HepG2 (cell line): ENCODE data around the gene RNF213. TPM values are rescaled to one million over a fixed set of nuclear protein-coding genes. Genes with fewer than 3 reads are reported as not detected.

ENCODE experiments used
- ATAC-seq: fragments of 200-7000 bp; cut with Tn5 transposase; 3 replicates; pipeline ENCODE4 v1.9.1; 2020; ENCODE audit warnings: mild to moderate bottlenecking, moderate library complexity
- BruUV-seq: library from RNA; stranded (reverse); fragments of 400-500 nt; replicated peaks from 2 replicates; lab custom pipeline; 2021; lab: Mats Ljungman, UMichigan
- CTCF ChIA-PET: fragments of 300-600 bp; formaldehyde crosslinking; extraction: SDS; loops from one replicate; lab custom pipeline; 2021; ENCODE audit warnings: low total read pairs, inconsistent platforms, low intra/inter-chr PET ratio; lab: Yijun Ruan, JAX
- POLR2A ChIA-PET: fragments of 350-600 bp; sonication (Branson Sonifier 250); formaldehyde crosslinking; loops from one replicate; lab custom pipeline; 2020; ENCODE audit warnings: antibody characterized with exemption, inconsistent platforms; lab: Yijun Ruan, JAX
- DNase-seq: peaks from one replicate; pipeline ENCODE4 v3.0.0-alpha.2; 2015; ENCODE audit warnings: low spot score
- FAIRE-seq: peaks from 3 replicates; lab custom pipeline; 2011; peaks lifted over from hg19 to GRCh38; lab: Jason Lieb, UNC
- H2AFZ ChIP-seq: one replicate; pipeline ENCODE4 v1.6.1; 2011; ENCODE audit warnings: low read length, inconsistent platforms
- H3K27ac ChIP-seq: fragments of 300-600 bp; 3 replicates; pipeline ENCODE4 v1.8.0; 2011; ENCODE audit warnings: mixed run types, mild to moderate bottlenecking, mixed read lengths, low read length, inconsistent platforms; ENCODE audit not compliant: insufficient read depth; ENCODE audit errors: extremely low read length
- H3K27me3 ChIP-seq, 2 experiments: fragments of 200-600 bp in 1 of 2; 2 replicates in 1 of 2; 3 replicates in 1 of 2; pipeline versions ENCODE4 v1.6.0 to v1.8.0; 2011; ENCODE audit warnings: low read length in 2 of 2, mild to moderate bottlenecking in 2 of 2, moderate library complexity in 2 of 2, inconsistent platforms in 1 of 2; ENCODE audit not compliant: insufficient read depth in 2 of 2, control insufficient read depth in 1 of 2
- H3K36me3 ChIP-seq, 2 experiments: fragments of 200-600 bp in 1 of 2; replicated peaks in 1 of 2; 2 replicates in 1 of 2; 3 replicates in 1 of 2; pipeline versions ENCODE4 v1.5.1 to v1.8.0; 2011; ENCODE audit warnings: low read length in 2 of 2, inconsistent platforms in 1 of 2; ENCODE audit not compliant: insufficient read depth in 2 of 2, control insufficient read depth in 1 of 2
- H3K4me1 ChIP-seq: 2 replicates; pipeline ENCODE4 v1.5.1; 2012; ENCODE audit warnings: low read length, inconsistent platforms; ENCODE audit not compliant: insufficient read depth
- H3K4me2 ChIP-seq: 2 replicates; pipeline ENCODE4 v1.6.0; 2011; ENCODE audit warnings: low read depth, low read length, inconsistent platforms
- H3K4me3 ChIP-seq, 3 experiments: fragments of 200-600 bp in 1 of 3; sonication (generic), shearing (Covaris generic) in 1 of 3; replicated peaks in 1 of 3; 2 replicates each; pipeline ENCODE4 v1.5.1; 2011 to 2016; ENCODE audit warnings: low read length in 3 of 3, inconsistent platforms in 2 of 3, low read depth in 2 of 3, mild to moderate bottlenecking in 2 of 3, control low read depth in 1 of 3, mixed read lengths in 1 of 3; ENCODE audit not compliant: insufficient read depth in 1 of 3
- H3K79me2 ChIP-seq: one replicate; pipeline ENCODE4 v1.6.1; 2011; ENCODE audit warnings: low read length, inconsistent platforms; ENCODE audit not compliant: insufficient read depth
- H3K9ac ChIP-seq: 2 replicates; pipeline ENCODE4 v1.6.0; 2011; ENCODE audit warnings: mild to moderate bottlenecking, low read depth, low read length, inconsistent platforms; ENCODE audit not compliant: insufficient read depth
- H3K9me3 ChIP-seq: 2 replicates; pipeline ENCODE4 v1.5.1; 2012; ENCODE audit warnings: mild to moderate bottlenecking, low read length
- H4K20me1 ChIP-seq: 2 replicates; pipeline ENCODE4 v1.6.0; 2011; ENCODE audit warnings: inconsistent platforms, mild to moderate bottlenecking, low read length, moderate library complexity; ENCODE audit not compliant: insufficient read depth
- FOSL2 ChIP-seq: sonication (generic); formaldehyde crosslinking; IDR thresholded peaks from 2 replicates; pipeline ENCODE4 v1.4.0; 2020; ENCODE audit warnings: missing genetic modification reagents
- GFI1 ChIP-seq: sonication (generic); formaldehyde crosslinking; IDR thresholded peaks from 2 replicates; pipeline ENCODE4 v1.5.0; 2020; ENCODE audit warnings: missing genetic modification reagents, mild to moderate bottlenecking, borderline replicate concordance
- MED13 ChIP-seq: sonication (generic); formaldehyde crosslinking; IDR thresholded peaks from 2 replicates; pipeline ENCODE4 v1.5.0; 2020; ENCODE audit warnings: missing genetic modification reagents
- NFKBIZ ChIP-seq: IDR thresholded peaks from 2 replicates; pipeline ENCODE4 v1.6.1; 2018; ENCODE audit warnings: missing genetic modification reagents, missing compliant biosample characterization
- PAWR ChIP-seq: sonication (generic); formaldehyde crosslinking; IDR thresholded peaks from 2 replicates; pipeline ENCODE4 v1.4.0; 2020; ENCODE audit warnings: missing genetic modification reagents, mild to moderate bottlenecking, borderline replicate concordance
- PITX1 ChIP-seq: sonication (generic); formaldehyde crosslinking; IDR thresholded peaks from 2 replicates; pipeline ENCODE4 v1.5.1; 2020; ENCODE audit warnings: mild to moderate bottlenecking, missing genetic modification reagents
- PRMT3 ChIP-seq: sonication (generic); formaldehyde crosslinking; IDR thresholded peaks from 2 replicates; pipeline ENCODE4 v1.8.1; 2022; ENCODE audit warnings: low read depth, mild to moderate bottlenecking, moderate library complexity, missing genetic modification reagents, borderline replicate concordance
- RAD21 ChIP-seq: fragments of 450-650 bp; formaldehyde crosslinking; IDR thresholded peaks from 2 replicates; pipeline ENCODE4 v1.5.0; 2020; ENCODE audit warnings: mild to moderate bottlenecking
- RXRB ChIP-seq: IDR thresholded peaks from 2 replicates; pipeline ENCODE4 v1.6.1; 2016; ENCODE audit warnings: borderline replicate concordance, missing genetic modification reagents, missing compliant biosample characterization
- ZFP36L1 ChIP-seq: sonication (generic); formaldehyde crosslinking; IDR thresholded peaks from 2 replicates; pipeline ENCODE4 v1.8.0; 2022; ENCODE audit warnings: mild to moderate bottlenecking, missing genetic modification reagents, moderate library complexity
- ZNF432 ChIP-seq: sonication (generic); formaldehyde crosslinking; IDR thresholded peaks from 2 replicates; pipeline ENCODE4 v1.5.0; 2020; ENCODE audit warnings: missing genetic modification reagents, mild to moderate bottlenecking, borderline replicate concordance
- ZNF607 ChIP-seq: sonication (generic); formaldehyde crosslinking; IDR thresholded peaks from 2 replicates; pipeline ENCODE4 v1.5.1; 2020; ENCODE audit warnings: missing genetic modification reagents, mild to moderate bottlenecking, borderline replicate concordance
- ZNF83 ChIP-seq: sonication (generic); formaldehyde crosslinking; IDR thresholded peaks from 2 replicates; pipeline ENCODE4 v1.4.0; 2020; ENCODE audit warnings: missing genetic modification reagents, mild to moderate bottlenecking, borderline replicate concordance
- WGBS: methylation state at CpG from one replicate; pipeline ENCODE4 v1.1.6; 2017; ENCODE audit warnings: low lambda C conversion rate; 5-methylcytosine and 5-hydroxymethylcytosine counted together
- in situ Hi-C: cut with HindIII; loops from 2 replicates; pipeline ENCODE4 v1.10.0; 2017; ENCODE audit warnings: low pct_unique_long_range_greater_than_20kb; ENCODE audit not compliant: extremely low pct_ligation_motif_present
- intact Hi-C: fragments of 100-400 bp; cut with micrococcal nuclease; formaldehyde crosslinking; loops from one replicate; pipeline ENCODE4 v1.10.0; 2022; ENCODE audit not compliant: unreplicated experiment
- polyA plus RNA-seq, 8 experiments: library from polyadenylated mRNA; depleted of rRNA in 3 of 8; stranded (reverse) in 7 of 8; unstranded in 1 of 8; fragments of >200 nt; fragmentation: Illumina TruSeq in 4 of 8; extraction: Trizol in 4 of 8; gene quantifications; 2 replicates each; pipeline versions ENCODE4 v1.2.1 to v1.2.3, GENCODE V29; 2011 to 2016; ENCODE audit warnings: low read depth in 4 of 8, missing spikeins in 1 of 8, mixed read lengths in 1 of 8; ENCODE audit not compliant: insufficient read depth in 1 of 8
- total RNA-seq, 5 experiments: library from RNA; depleted of rRNA; stranded (reverse); fragments of >200 nt; fragmentation: Illumina TruSeq; extraction: Trizol; gene quantifications; 2 replicates each; pipeline ENCODE4 v1.2.3, GENCODE V29; 2016; ENCODE audit warnings: low read depth in 1 of 5
- TF ChIP-seq, protein P1 (sequence below): IDR thresholded peaks from 2 replicates; pipeline ENCODE4 v1.6.1; 2016; ENCODE audit warnings: missing compliant biosample characterization, missing genetic modification reagents, borderline replicate concordance
- TF ChIP-seq, protein P2 (sequence below): sonication (generic); formaldehyde crosslinking; IDR thresholded peaks from 2 replicates; pipeline ENCODE4 v1.9.0; 2021; ENCODE audit warnings: missing genetic modification reagents, mild to moderate bottlenecking, borderline replicate concordance
- TF ChIP-seq, protein P3 (sequence below): sonication (generic); formaldehyde crosslinking; IDR thresholded peaks from 2 replicates; pipeline ENCODE4 v1.5.0; 2020; ENCODE audit warnings: mild to moderate bottlenecking, missing genetic modification reagents

The RNF213 gene
- total and polyA plus RNA-seq, 2 of the 13 experiments (the other 11 are each of a cell fraction or from before 2014, with no cell fraction given), result 38.6 to 38.7 TPM

DNA sequence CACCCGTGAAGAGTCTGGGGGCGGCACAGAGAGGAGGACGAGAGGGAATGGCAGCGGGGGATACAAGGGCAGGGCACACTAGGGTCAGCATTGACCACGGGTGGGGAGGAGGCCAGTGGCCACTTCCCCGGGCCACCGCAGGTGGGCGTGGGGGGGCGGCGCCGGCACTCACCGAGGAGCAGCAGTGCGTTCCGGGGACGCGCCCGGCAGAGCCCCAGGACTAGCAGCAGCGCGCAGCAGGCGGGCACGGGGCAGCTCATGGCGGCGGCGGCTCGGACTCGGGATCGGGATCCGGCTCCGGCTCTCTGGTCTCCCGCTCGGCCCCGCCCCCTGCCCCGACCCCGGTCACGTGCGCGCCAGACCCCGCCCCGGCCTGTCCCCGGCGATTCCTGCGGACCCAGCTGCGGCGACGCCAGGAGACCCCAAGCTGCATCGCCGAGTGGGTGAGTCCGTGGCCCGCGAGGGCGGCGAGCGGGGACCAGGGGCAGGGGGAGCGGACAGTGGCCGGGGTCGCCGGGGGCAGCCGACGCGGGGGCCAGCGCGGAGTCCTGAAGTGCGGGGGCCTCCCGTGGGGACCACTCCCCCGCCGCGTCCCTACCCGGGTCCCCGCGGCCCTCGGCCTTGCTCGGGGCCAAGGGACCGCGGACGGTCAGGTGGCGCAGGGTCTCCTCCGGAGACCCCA is 40.5 kb upstream of the RNF213 start, which contains the start of the genes SGSH and SLC26A11:
Gene SGSH, minus strand, starts transcription at position 280 of the 682 bp plus-strand sequence. Its CDS starts 20 bp downstream, at position 260.
Gene SLC26A11, plus strand, starts transcription at position 374 of the 682 bp plus-strand sequence. CDS start 1,134 bp downstream, outside the sequence.
- no peaks in the 10 kb centered on the region for H4K20me1 ChIP-seq
- BruUV-seq, result no TSS peak
- WGBS, result 3% methylated on average over 15 of the region's 77 CpGs
- no peaks in the 10 kb centered on the region for H3K27me3 ChIP-seq
- peak; percentile 59 for DNase-seq
- ChIA-PET CTCF (no interaction called here), POLR2A (interaction anchor here (0.7 to 3.3 kb wide), 15 partner anchors 8 to 228 kb away, joined by 3 to 31 read pairs (median 3); partner anchors contain the start of gene EIF4A3)
- in situ Hi-C loops, result no loop called here
- intact Hi-C loops, result loop anchor here (2.0 kb wide), 1 partner anchor 43 kb away; no protein-coding TSS in a partner anchor
- H2AFZ ChIP-seq, result peak within 1 kb of the TSS; percentile 66
- peak; percentile 90 for ATAC-seq
- H3K4me1 ChIP-seq, result peaks cover 26% of the 10 kb centered on the region
- H3K4me3 ChIP-seq, result peak within 1 kb of the TSS; percentile 90 to 100 (median 93)
- H3K27ac ChIP-seq, result peak within 1 kb of the TSS; percentile 80
- H3K79me2 ChIP-seq, result peaks cover 9% of the 10 kb centered on the region
- peaks cover 3 to 6% of the 10 kb centered on the region in 2 experiments; a peak in 3 of 5 replicates for H3K36me3 ChIP-seq
- FAIRE-seq, result no peak
- no peaks in the 10 kb centered on the region for H3K9me3 ChIP-seq
- H3K9ac ChIP-seq, result peak within 1 kb of the TSS; percentile 93
- peak within 1 kb of the TSS; percentile 99 for H3K4me2 ChIP-seq
- no peak for TF ChIP-seq ZNF432 (CRISPR knock-in tag)
- TF ChIP-seq NFKBIZ, result peak; percentile 19; the same call in 1 of the 2 replicates
- no peak for TF ChIP-seq FOSL2 (CRISPR knock-in tag)
- peak; percentile 51; the same call in 1 of the 2 replicates for TF ChIP-seq PITX1 (CRISPR knock-in tag)
- TF ChIP-seq, protein P1, sequence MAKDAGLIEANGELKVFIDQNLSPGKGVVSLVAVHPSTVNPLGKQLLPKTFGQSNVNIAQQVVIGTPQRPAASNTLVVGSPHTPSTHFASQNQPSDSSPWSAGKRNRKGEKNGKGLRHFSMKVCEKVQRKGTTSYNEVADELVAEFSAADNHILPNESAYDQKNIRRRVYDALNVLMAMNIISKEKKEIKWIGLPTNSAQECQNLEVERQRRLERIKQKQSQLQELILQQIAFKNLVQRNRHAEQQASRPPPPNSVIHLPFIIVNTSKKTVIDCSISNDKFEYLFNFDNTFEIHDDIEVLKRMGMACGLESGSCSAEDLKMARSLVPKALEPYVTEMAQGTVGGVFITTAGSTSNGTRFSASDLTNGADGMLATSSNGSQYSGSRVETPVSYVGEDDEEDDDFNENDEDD (CRISPR knock-in tag), result peak; percentile 71; the same call in 1 of the 2 replicates
- TF ChIP-seq, protein P2, sequence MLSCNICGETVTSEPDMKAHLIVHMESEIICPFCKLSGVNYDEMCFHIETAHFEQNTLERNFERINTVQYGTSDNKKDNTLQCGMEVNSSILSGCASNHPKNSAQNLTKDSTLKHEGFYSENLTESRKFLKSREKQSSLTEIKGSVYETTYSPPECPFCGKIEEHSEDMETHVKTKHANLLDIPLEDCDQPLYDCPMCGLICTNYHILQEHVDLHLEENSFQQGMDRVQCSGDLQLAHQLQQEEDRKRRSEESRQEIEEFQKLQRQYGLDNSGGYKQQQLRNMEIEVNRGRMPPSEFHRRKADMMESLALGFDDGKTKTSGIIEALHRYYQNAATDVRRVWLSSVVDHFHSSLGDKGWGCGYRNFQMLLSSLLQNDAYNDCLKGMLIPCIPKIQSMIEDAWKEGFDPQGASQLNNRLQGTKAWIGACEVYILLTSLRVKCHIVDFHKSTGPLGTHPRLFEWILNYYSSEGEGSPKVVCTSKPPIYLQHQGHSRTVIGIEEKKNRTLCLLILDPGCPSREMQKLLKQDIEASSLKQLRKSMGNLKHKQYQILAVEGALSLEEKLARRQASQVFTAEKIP (CRISPR knock-in tag), result no peak
- no peak for TF ChIP-seq PRMT3 (CRISPR knock-in tag)
- TF ChIP-seq RXRB, result no peak
- TF ChIP-seq ZNF83, result peak; percentile 77; the same call in 1 of the 2 replicates
- TF ChIP-seq GFI1 (CRISPR knock-in tag), result peak; percentile 62; the same call in 1 of the 2 replicates
- TF ChIP-seq, protein P3, sequence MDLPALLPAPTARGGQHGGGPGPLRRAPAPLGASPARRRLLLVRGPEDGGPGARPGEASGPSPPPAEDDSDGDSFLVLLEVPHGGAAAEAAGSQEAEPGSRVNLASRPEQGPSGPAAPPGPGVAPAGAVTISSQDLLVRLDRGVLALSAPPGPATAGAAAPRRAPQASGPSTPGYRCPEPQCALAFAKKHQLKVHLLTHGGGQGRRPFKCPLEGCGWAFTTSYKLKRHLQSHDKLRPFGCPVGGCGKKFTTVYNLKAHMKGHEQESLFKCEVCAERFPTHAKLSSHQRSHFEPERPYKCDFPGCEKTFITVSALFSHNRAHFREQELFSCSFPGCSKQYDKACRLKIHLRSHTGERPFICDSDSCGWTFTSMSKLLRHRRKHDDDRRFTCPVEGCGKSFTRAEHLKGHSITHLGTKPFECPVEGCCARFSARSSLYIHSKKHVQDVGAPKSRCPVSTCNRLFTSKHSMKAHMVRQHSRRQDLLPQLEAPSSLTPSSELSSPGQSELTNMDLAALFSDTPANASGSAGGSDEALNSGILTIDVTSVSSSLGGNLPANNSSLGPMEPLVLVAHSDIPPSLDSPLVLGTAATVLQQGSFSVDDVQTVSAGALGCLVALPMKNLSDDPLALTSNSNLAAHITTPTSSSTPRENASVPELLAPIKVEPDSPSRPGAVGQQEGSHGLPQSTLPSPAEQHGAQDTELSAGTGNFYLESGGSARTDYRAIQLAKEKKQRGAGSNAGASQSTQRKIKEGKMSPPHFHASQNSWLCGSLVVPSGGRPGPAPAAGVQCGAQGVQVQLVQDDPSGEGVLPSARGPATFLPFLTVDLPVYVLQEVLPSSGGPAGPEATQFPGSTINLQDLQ (CRISPR knock-in tag), result 0 out of 2 replicates have a peak, but pooled peaks have one; percentile 62
- no peak for TF ChIP-seq MED13 (CRISPR knock-in tag)
- 0 out of 2 replicates have a peak, but pooled peaks have one; percentile 21 for TF ChIP-seq ZNF607
- no peak for TF ChIP-seq ZFP36L1
- peak; percentile 33; the same call in 1 of the 2 replicates for TF ChIP-seq RAD21 (CRISPR knock-in tag)
- no peak for TF ChIP-seq PAWR (CRISPR knock-in tag)
